HG02852 (cell line): Measurements from ENCODE around the gene TEX51.

Experiments
- ATAC-seq: cut with Tn5 transposase; IDR thresholded peaks from one replicate; pipeline ENCODE4 v1.9.1; 2021; ENCODE audit warnings: mild to moderate bottlenecking, moderate library complexity; ENCODE audit not compliant: unreplicated experiment

The TEX51 gene

DNA sequence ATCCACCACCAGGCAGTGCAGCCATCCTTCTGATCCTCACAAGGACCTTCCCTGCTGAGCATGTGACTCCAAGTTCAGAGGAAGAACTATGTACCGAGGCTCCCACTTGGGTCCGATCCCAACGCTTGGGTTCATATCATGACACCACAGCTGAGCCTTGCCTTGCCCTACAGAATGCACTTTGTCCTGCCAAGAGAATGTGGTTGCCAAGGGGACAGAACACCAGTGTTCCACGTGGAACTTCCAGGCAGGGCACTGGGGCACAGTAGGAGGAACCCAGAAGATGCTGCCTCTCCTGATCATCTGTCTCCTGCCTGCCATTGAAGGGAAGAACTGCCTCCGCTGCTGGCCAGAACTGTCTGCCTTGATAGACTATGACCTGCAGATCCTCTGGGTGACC is at the start of gene TEX51:
Gene TEX51 (plus strand): TSS at position 255 of the 400 bp plus-strand sequence. CDS start 29 bp downstream, at position 284.
- ATAC-seq: no peak

- ATAC-seq: no peak
Measured at GRCh38 chr2:126849054-126849453, 49.6 kb upstream of the TEX51 start.

- no peak for ATAC-seq
Measured at GRCh38 chr2:126849486-126849885, 49.2 kb upstream of the TEX51 start.

DNA sequence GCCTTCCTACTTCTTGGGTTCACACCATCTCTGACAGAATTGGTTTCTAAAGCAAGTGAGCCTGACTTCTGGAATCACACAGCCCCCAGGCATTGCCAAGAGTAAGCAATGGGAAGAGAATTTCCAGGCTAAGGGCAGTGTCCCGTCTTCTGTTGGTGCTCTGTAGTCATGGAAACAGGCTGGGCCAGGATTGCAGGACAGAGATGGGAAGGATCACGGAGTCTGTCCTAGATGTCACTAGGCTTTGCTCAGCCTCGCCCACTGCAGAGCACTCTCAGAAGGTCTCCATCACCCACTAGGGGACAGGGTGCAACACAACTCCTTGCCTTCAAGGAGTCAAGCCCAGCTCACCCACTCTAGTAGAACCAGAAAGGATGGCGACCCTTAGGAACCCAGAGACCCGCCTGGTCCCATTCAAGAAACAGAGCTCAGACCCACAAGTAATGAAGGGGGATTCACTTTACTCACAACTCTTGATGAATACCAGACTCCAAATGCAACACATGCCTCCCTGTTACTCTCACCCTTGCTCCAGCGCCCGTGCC is 48.6 kb upstream of the TEX51 start:
- no peak for ATAC-seq

DNA sequence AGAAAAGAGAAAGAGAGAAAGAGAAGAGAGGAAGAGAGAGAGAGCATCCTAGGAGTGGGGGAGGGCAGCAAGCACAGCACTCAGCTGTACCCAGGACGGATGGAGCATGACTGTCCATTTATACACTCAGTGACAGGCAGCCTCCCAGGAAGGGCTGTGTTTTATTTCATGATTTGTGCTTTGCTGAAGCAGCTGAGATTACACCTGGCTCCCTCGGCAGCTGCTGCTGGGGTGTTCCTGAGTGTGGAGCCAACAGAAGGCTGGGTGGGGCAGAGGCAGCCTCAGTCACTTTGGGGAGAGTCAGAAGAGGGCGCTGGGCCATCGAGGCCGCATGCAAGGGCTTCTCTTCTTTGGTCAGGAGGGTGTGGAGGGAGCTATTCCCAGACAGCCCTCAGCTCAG is 47.8 kb upstream of the TEX51 start:
- no peak for ATAC-seq

GRCh38 chr2:126851756-126852155 is 46.9 kb upstream of the TEX51 start:
- ATAC-seq: no peak

GRCh38 chr2:126852361-126852760 is 46.3 kb upstream of the TEX51 start:
- no peak for ATAC-seq

DNA sequence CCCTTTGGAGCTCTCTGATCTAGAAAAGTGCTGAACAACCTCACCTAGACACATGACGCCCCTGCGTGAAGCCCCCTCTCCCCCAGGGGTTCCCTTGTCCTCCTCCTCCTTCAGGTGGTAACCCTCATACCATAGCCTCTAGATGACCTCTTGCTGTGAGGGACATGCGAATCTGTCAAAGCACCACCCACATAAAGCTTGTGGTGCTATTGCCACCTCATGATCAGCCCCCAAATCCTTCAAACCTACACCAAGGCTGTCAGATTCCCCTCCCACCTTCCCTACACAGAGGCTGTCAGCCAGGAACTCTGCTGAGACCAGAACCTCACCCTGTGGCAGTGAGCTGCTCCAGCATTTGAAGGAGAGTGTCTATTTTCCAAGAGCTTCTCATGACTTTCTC is 43.1 kb upstream of the TEX51 start:
- ATAC-seq: no peak

- ATAC-seq: no peak
Measured at GRCh38 chr2:126856403-126856802, 42.3 kb upstream of the TEX51 start.

DNA sequence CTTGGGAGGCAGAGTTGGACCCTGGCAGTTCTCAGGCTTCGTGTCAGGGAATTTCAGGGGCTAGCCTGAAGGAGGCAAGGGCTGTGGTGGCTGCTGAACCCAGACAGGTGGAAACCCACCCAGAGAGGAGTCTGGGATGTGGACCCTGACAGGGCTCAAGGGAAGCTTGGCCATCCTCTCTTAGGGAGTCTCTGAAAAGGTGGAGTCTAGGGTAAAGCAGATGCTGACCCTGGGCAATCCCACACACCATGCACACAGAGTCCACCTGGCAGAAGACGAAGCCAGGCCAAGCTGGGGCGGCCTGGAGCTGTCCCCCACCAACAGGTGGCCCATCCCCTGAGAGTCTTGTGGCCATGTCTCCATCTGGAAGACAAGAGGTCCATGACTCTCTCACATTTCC is 41.2 kb upstream of the TEX51 start:
- ATAC-seq: no peak

GRCh38 chr2:126858013-126858412 is 40.7 kb upstream of the TEX51 start:
- ATAC-seq: no peak

- ATAC-seq: no peak
Measured at GRCh38 chr2:126858436-126858835, 40.3 kb upstream of the TEX51 start.

DNA sequence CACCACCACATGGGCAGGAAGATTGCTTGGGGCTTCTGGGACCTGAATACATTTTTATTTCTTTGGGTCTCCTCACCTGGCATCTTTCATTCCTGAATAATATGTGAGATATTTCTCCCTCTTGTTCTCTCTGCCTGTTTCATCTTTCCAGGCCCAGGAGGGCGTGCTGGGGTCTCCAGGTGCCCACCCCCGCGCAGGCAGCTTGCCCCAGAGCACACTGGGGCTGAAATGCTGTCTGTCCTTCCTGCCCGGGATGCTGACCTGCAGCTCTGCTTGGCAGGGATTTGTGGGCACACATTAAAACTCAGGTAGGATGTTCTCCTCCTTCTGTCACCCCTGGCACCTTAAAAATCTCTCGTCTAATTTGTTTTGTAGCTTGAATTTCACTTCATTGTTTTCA is 39.7 kb upstream of the TEX51 start:
- no peak for ATAC-seq

DNA sequence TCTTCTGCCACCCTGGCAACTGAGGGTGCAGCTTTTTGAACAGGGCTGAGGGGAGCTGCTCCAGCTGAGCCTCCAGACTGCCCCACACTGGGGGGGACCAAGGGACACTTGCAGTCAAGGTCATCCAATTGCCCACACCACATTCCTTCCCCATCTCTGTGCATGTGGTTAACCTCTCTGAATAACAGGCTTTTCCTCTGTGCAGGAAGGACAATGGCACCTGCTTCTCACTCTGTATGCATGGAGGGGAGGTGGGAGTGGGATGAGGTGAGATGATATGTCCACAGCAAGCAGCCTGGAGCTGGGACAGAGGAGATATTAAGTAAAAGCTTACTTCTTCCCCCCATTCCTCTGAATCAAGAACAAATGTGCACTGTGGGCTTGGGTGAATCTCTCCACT is 39.1 kb upstream of the TEX51 start:
- no peak for ATAC-seq

GRCh38 chr2:126860385-126860784 is 38.3 kb upstream of the TEX51 start:
- no peak for ATAC-seq

GRCh38 chr2:126862730-126863129 is 36.0 kb upstream of the TEX51 start:
- ATAC-seq: no peak

DNA sequence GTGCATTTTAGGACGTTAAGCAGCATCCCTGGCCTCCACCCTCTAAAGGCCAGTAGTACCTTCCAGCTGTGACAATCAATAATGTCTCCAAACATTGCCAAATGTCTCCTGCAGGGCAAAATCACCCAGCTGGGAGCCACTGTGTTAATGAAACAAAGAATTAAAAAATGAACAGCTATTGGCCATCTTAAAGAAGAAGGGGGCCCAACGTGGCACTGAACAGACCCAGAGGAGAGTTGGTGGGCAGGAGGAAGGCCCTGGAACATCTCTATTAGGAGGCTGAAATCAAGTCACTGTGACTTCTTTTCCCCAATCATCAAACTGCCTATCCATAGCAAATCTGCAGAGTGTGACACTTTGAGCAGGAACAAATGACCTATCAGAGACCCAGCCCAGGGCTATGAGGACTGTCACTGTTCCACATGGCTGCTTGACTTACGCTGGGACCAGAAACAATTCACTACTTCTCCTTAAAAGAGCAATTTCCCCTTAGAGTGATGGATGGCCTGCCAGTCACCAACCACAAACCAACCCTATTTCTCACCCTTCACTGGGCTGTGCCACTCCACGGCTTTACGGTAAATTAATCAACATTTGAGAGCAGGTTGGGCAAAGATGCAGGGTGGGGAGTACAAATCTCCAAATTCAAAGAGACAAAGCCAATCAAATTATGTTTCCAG is 35.2 kb upstream of the TEX51 start:
- no peak for ATAC-seq

- ATAC-seq: no peak
Measured at GRCh38 chr2:126864861-126865260, 33.8 kb upstream of the TEX51 start.

- ATAC-seq: no peak
Measured at GRCh38 chr2:126866451-126866850, 32.2 kb upstream of the TEX51 start.

- no peak for ATAC-seq
Measured at GRCh38 chr2:126874961-126875360, 23.7 kb upstream of the TEX51 start.

- ATAC-seq: no peak
Measured at GRCh38 chr2:126876631-126877030, 22.1 kb upstream of the TEX51 start.

DNA sequence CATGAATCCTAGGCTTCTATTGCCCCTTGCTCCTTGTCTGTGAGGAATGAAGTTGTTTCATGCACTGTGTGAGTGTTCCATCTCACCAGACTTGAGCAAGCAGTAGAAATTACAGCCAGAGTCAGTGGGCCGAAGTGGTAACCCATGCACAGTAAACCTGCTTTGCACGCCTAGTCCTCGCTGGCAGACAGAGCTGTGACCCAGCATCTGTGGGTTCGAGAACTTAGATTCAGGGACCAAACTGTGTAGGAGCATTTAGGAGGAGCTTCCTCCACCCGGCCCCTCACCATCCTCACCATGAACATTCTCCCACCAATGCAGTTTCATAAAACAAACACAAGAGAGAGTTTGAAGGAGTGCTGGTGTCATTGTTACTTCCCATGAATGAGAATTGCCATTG is 21.6 kb upstream of the TEX51 start:
- ATAC-seq: no peak
